GM12891 (cell line): Measurements from ENCODE around the gene ZNF678.
"Not testable (repeated sequence)": the region's sequence is repeated elsewhere in the genome, so short reads cannot be mapped to it uniquely, and the experiment has no call there.

Experiments
- PAX5 ChIP-seq: IDR thresholded peaks from 2 replicates; pipeline ENCODE4 v1.6.1; 2011; ENCODE audit warnings: low read length, moderate library complexity, mild to moderate bottlenecking; ENCODE audit not compliant: insufficient read depth, severe bottlenecking
- POLR2A ChIP-seq: IDR thresholded peaks from 2 replicates; pipeline ENCODE4 v1.6.1; 2011; ENCODE audit warnings: low read depth, low read length, control low read depth
- POLR2AphosphoS5 ChIP-seq: IDR thresholded peaks from 2 replicates; pipeline ENCODE4 v1.6.1; 2011; ENCODE audit warnings: low read depth, low read length, control low read depth
- SPI1 ChIP-seq: IDR thresholded peaks from 2 replicates; pipeline ENCODE4 v1.6.1; 2011; ENCODE audit warnings: low read depth, low read length, control low read depth
- TAF1 ChIP-seq: IDR thresholded peaks from 2 replicates; pipeline ENCODE4 v1.6.1; 2011; ENCODE audit warnings: low read depth, low read length, control low read depth

DNA sequence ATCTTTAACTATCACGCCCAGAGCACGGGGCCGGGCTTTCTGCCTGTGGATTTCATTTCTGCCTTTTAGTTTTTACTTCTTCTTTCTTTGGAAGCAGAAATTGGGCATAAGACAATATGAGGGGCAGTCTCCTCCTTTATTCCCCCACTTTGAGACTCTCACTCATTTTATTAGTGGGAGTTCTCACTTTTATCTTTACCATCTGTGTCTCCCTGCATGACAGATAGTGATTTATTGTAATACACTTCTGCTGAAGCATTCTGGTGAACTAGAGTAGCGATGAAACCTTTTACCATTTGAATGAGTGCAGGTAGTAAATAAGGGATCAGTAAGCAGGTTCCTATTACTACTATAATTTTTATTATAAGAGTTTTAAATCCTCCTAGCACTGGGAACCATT, 26.4 kb downstream of the ZNF678 start:
- not testable (repeated sequence) for TF ChIP-seq POLR2AphosphoS5, POLR2A, TAF1, SPI1, PAX5
